ENCODE data around the gene PDIK1L. TPM values are rescaled to one million over a fixed set of nuclear protein-coding genes. Genes with fewer than 3 reads are reported as not detected.

The PDIK1L gene
- total RNA-seq, 4 donors from 2014 or later = 5.4 to 9.0 (median 7.1) TPM

GRCh38 chr1:26075421-26076144 is 36.0 kb upstream of the PDIK1L start:
- no peaks in the 10 kb centered on the region for H3K9me3 ChIP-seq
- TF ChIP-seq POLR2A (IDR thresholded peaks at IDR 0.05) (no peak), CTCF (IDR thresholded peaks at IDR 0.05) (no peak), EP300 (IDR thresholded peaks at IDR 0.05) (no peak)
- H3K27me3 ChIP-seq = peaks cover 0 to 49% of the 10 kb centered on the region in 2 donors
- H3K36me3 ChIP-seq = no peaks in the 10 kb centered on the region
- no peak overlapping the region for H3K4me3 ChIP-seq
- no peak for DNase-seq (ENCODE audit: low spot score in 2 of 2)
- WGBS, 2 donors = 76 to 79% methylated on average over 3 of the region's 3 CpGs
- no peaks in the 10 kb centered on the region for H3K4me1 ChIP-seq
- H3K27ac ChIP-seq = no peak overlapping the region

DNA sequence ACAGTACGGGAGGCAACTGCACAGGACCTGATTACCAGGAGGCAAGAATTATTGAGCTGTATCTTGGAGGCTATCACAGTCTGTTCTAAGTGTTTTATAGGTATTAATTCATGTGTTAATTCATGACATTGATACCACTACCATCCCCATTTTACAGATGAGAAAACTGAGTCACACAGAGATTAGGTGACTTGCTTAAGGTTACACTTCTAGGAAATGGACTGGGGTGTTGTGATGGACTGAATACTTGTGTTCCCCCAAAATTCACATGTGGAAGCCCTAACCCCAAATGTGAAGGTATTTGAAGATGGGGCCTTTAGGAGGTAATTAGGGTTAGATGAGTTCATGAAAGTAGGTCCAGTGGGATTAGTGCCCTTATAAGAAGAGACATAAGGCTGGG is 34.1 kb upstream of the PDIK1L start:
- H3K4me3 ChIP-seq = no peak overlapping the region
- peaks cover 0 to 32% of the 10 kb centered on the region in 2 donors for H3K27me3 ChIP-seq
- no peak for DNase-seq (ENCODE audit: low spot score in 2 of 2)
- H3K9me3 ChIP-seq = no peaks in the 10 kb centered on the region
- no peak overlapping the region for H3K27ac ChIP-seq
- WGBS, 2 donors = 92 to 100% methylated on average over 1 of the region's 1 CpG
- no peak for TF ChIP-seq CTCF (IDR thresholded peaks at IDR 0.05)
- no peak for TF ChIP-seq EP300 (IDR thresholded peaks at IDR 0.05)
- H3K36me3 ChIP-seq = no peaks in the 10 kb centered on the region
- no peaks in the 10 kb centered on the region for H3K4me1 ChIP-seq

DNA sequence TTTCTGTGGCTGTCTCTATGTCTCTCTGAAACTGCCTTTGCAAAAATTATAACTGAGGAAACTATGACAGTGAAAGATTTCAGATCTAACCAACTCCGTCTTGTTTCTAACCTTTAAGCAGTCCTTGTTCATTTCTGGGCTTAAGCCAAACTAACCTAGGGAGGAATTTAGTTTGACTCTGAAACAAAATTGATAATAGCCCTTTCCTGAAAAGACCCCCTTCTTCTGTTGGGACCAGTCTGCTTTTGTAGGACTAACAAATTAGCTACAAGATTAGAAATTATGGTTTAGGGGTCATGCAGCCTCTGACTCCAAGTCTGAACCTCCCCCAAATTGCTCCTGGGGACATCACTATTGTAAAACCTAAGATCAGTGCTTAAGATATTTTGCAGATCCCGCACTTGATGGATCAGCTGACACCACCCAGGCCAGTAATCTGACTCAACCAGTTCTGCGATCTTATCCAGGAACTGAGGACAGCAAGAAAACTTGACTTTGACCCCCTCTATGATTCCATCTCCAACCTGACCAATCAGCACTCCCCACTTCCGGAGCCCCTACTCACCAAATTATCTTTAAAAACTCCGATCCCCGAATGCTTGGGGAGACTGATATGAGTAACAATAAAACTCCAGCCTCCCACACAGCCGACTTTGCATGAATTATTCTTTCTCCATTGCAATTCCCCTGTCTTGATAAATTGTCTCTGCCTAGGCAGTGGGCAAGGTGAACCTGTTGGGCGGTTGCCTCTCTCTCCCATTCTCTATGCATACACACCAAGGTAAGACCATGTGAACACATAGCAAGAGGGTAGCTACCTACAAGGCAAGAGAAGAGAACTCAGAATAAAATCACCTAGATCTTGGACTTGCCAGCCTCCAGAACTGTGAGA is 33.1 kb upstream of the PDIK1L start:
- Histone ChIP-seq H3K4me3 (no peak overlapping the region), H3K9me3 (no peaks in the 10 kb centered on the region), H3K4me1 (no peaks in the 10 kb centered on the region), H3K36me3 (no peaks in the 10 kb centered on the region), H3K27ac (no peak overlapping the region), H3K27me3 (peaks cover 0 to 22% of the 10 kb centered on the region in 2 donors)
- 56 to 59% methylated on average over 8 of the region's 8 CpGs for WGBS, 2 donors
- no peak for TF ChIP-seq CTCF (IDR thresholded peaks at IDR 0.05)
- no peak for TF ChIP-seq EP300 (IDR thresholded peaks at IDR 0.05)
- no peak for TF ChIP-seq POLR2A (IDR thresholded peaks at IDR 0.05)
- DNase-seq (ENCODE audit: low spot score in 2 of 2) = no peak

GRCh38 chr1:26079178-26079563 is 32.5 kb upstream of the PDIK1L start:
- 51 to 53% methylated on average over 7 of the region's 7 CpGs for WGBS, 2 donors
- DNase-seq (ENCODE audit: low spot score in 2 of 2) = no peak
- no peak overlapping the region for H3K27ac ChIP-seq
- H3K4me3 ChIP-seq = no peak overlapping the region
- TF ChIP-seq EP300 (IDR thresholded peaks at IDR 0.05) = no peak
- no peak for TF ChIP-seq POLR2A (IDR thresholded peaks at IDR 0.05)
- TF ChIP-seq CTCF (IDR thresholded peaks at IDR 0.05) = no peak
- no peaks in the 10 kb centered on the region for H3K36me3 ChIP-seq
- H3K27me3 ChIP-seq = peaks cover 0 to 15% of the 10 kb centered on the region in 2 donors
- H3K4me1 ChIP-seq = no peaks in the 10 kb centered on the region
- no peaks in the 10 kb centered on the region for H3K9me3 ChIP-seq

Data from tibial nerve (tissue), 4 donors.